NCI-H1436 treated with DMSO at 0.1 percent for 48 hours (cell line): Measurements from ENCODE around the gene OSR1.
"Not testable (repeated sequence)": the region's sequence is repeated elsewhere in the genome, so short reads cannot be mapped to it uniquely, and the experiment has no call there.

Experiments used
- DNase-seq: peaks from one replicate; lab custom pipeline; 2025; lab: John Stamatoyannopoulos, UW

OSR1 gene

DNA sequence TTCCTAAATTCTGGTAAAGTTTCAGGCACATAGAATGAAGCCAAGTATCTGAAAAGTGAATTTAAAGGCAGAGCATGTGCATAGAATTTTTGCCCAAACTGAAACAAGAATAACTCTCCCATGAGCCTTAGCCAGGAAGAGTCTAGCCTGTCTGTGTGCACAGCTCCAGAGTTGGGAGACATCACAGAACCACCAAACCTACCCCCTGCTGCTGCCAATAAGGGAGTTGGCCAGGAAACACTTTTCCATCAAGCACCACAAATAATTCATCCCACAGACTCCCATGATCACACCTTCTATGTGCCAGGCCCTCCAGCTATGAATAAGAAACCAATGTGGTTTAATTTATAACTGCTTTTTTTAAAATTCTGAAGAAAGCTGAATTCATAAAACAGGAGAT, 27.0 kb downstream of the OSR1 start:
- no peak for DNase-seq

DNA sequence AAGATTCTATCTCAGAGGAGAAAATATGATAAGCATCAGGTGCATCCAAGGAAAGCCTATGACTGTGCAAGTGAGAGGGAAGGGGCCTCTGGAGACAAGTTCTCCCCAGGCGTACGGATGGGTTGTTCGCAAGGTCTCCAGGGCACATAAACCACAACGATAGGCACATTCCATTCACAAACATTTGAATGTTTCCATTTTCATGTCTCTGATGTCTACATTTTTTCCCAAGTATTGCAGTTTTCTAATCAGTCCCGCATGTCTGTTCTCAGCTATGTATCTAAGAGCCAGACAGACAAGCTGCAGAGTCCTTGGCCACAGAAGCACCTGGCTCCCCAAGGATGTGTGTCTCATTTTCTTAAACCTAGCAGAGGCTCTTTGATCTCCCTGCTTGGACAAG, 28.0 kb downstream of the OSR1 start:
- DNase-seq = no peak

DNA sequence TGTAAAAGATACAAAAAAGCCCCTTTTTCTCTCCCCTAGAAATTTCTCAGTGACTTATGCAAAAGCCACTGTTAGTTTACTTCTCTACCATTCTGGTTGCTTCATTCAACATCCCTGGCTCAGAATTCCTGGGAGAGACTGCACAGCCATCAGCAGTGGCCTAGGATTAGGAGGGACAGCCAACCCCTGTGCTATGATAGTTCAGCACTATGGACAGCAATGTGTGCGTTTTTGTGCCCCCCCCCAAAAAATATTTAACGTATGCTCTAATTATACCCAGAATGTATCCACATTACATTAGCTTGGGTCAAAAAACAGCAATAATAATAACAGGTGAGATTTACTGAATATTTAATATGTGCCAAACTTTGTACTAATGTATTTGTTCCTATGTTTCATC, 29.0 kb downstream of the OSR1 start:
- DNase-seq = no peak

DNA sequence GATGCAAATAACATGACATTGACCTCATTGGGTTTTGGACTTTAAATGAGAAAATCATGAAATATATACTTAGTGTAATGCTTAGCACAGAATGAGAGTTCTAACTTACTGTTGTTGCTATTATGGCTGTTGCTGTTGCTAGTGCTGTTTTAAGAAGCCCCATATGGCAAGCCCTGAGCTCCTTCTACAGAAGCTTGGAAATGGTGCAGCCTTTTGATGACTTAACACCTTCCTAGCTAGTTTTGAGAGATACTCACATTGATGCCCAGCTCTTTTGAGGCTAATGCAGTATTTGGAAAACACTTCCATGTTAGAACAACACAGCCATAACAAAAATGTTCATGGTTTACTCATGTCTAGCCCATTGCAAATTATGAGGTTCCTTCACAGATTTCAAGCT, 30.9 kb downstream of the OSR1 start:
- DNase-seq = no peak

DNA sequence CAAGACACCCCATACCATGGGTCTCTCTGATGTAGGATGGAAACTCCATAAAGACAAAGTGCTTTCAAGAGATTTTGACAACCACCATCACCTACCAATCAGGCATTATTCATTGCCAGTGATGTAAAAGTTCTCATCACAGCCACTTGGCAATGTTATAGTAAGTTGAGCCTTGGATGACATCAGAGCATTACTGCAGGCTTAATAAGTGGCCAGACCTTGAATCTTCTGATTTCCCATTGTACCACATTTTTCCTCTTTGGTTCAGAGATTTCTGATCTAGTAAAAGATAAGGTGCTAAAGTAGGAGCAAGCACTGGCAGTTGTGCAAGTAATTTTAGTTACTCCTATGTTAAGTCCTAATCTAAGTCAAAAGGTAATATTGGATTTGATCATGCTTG, 36.5 kb downstream of the OSR1 start:
- no peak for DNase-seq

DNA sequence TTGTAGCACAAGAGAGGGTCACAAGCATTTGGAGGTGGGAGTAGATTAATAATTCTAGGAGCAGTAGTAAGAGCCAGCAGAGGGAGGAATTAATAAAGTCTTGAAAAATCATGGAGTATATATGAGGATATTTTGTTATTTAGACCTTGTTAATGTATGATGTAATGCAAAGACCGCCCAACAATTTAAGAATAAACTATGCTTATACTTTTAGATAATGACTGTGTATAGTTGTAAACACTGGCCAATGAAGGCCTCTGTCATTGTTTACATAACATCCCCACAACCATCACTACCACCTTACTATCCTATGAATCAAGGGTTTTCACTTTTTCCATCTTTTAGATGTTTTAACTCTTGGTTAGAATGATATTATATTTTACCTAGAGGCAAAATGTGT, 37.6 kb downstream of the OSR1 start:
- no peak for DNase-seq

DNA sequence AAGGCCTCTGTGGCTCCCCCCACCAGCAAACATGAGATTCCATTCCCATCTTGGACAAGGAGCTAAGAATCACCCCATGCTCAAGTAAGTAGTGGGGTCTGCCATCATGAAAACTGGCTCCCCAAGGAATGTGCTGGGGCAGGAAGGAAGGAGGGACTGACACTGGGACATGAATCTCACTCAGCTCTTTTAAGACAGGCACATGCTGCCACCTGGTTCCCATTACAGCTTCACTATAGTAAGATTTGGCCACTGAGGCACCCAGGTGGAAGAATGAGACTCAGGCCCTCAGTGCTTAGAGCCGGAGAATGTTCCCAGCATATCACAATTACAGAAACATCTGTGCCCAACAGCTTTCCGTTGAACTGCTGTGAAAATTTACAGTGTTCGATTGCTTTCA, 38.7 kb downstream of the OSR1 start:
- no peak for DNase-seq

DNA sequence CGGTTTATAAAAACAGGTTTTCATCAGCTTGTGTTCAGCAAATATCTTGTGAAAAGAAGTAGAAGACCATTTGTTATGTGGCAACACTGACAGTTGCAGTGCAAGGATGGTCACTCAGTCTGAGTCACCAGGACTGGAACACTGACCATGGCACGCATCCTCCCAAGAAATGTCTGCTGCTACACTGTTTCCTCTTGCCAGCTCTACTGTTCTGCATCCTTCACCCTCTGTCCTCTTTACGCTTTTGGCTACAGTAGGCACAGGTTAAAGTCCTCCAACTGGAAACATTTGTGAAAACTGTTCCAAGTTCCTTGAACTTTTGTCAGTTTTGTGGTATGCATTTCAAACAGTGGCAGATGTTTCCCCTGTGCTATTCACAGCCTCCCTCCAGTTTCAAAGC, 39.4 kb downstream of the OSR1 start:
- no peak for DNase-seq

DNA sequence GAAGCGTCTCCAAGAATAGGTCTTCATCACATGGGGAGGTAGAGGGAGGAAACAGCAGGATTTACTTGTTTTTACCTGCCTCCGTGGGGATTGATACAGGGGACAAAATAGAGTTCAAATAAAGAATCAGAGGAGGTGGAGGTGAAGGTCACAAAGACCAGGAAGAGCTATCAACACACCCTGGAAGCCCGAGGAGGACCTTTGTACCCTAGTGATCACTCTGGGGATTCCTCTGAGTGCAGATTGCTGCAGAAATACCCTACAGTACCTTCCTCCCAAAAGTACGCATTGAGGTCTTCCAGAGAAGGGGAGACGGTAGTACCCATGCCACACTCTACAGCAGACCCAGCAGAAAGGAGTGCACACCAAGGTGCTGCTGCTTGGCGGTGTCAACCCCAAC, 44.9 kb downstream of the OSR1 start:
- DNase-seq = no peak

DNA sequence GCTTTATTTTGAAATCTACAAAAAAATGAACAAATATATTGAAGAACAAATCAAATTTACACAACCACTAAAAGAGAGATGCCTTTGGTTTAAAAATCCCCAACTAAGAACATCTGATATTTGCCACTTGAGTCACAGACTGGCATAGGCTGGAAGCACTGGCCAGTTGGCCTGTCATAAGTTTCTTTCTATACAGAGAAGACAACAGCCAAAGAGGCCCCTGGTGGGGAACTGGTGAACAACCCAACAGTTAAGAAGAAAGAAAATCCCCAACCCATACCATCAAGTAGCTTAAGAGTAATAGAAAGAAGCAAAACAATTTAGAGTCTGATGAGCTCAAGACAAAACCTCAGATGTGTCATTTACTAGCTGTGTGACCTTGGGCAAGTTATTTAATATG, 45.5 kb downstream of the OSR1 start:
- no peak for DNase-seq

DNA sequence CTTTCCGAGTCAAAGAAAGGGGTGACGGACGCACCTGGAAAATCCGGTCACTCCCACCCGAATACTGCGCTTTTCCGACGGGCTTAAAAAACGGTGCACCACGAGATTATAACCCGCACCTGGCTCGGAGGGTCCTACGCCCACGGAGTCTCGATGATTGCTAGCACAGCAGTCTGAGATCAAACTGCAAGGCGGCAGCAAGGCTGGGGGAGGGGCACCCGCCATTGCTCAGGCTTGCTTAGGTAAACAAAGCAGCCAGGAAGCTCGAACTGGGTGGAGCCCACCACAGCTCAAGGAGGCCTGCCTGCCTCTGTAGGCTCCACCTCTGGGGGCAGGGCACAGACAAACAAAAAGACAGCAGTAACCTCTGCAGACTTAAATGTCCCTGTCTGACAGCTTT, 52.4 kb downstream of the OSR1 start:
- DNase-seq = not testable (repeated sequence)

DNA sequence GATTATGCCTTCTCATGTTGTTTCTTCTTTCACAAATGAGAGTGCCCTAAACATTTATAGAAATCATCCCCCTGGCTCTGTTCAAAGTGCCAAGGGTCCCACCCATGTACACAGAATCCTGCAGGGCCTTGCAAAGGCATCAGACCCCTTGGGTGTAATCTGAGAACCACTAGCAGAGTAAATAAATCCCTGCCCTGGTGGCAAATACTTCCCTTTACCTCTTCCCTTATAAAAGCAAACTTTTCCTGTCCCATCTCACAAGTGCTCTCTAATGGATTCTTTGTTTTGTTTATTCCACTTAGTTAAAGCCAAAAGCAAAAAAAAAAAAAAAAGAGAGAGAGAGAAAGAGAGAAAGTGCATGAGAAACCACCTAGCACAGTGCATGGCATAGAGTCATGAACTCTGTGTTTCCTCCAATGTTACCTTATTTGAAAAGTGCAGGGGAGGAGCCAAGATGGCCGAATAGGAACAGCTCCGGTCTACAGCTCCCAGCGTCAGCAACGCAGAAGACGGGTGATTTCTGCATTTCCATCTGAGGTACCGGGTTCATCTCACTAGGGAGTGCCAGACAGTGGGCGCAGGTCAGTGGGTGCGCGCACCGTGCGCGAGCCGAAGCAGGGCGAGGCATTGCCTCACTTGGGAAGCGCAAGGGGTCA, 52.9 kb downstream of the OSR1 start:
- not testable (repeated sequence) for DNase-seq

DNA sequence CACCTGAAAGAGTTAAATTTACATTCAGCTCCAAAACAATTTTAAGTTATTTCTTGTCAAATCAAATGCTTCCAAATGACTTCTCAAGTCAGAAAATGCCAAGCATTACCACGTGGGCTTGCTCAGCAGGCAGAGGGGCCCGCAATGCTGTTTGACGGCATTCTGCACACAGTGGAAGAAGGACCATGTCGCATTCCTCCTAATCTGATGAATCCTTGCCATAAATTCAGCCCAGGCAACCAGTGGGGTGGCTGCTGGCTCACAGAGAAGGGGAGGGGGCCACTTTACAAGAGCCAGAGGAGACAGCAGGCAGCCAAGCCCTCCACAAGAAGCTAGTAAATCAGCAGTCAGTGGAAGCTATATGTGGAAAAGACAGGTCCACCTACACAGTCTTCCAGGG, 56.7 kb downstream of the OSR1 start:
- DNase-seq = no peak
